Thoracic aorta (tissue), 2 donors: ENCODE measurements around the gene CORIN. TPM values are rescaled to one million over a fixed set of nuclear protein-coding genes. Genes with fewer than 3 reads are reported as not detected.

Experiments
- ATAC-seq: fragments of 150-250 bp; one replicate; pipeline ENCODE4 v1.8.0; 2017; ENCODE audit warnings: low read depth; ENCODE audit not compliant: insufficient number of reproducible peaks, low FRiP score
- DNase-seq: peaks from one replicate; pipeline ENCODE4 v3.0.0-alpha.2; 2020; ENCODE audit warnings: low spot score
- H3K27ac ChIP-seq, 2 donors: fragments of 200-600 bp; sonication (generic); 1 replicate in 1 of 2; 2 replicates in 1 of 2; pipeline ENCODE4 v1.5.1; 2016; ENCODE audit warnings: mild to moderate bottlenecking in 2 of 2, moderate library complexity in 2 of 2
- H3K27me3 ChIP-seq: fragments of 200-600 bp; sonication (generic); replicated peaks from 2 replicates; pipeline ENCODE4 v1.6.0; 2016; ENCODE audit warnings: mild to moderate bottlenecking; ENCODE audit not compliant: insufficient read depth
- H3K36me3 ChIP-seq: fragments of 200-600 bp; sonication (generic); one replicate; pipeline ENCODE4 v1.5.1; 2016
- H3K4me1 ChIP-seq, 2 donors: fragments of 200-600 bp; sonication (generic); 1 replicate in 1 of 2; 2 replicates in 1 of 2; pipeline versions ENCODE4 v1.5.1 to v1.6.0; 2016; ENCODE audit warnings: low read depth in 2 of 2, mild to moderate bottlenecking in 1 of 2; ENCODE audit not compliant: control insufficient read depth in 1 of 2
- H3K4me3 ChIP-seq: fragments of 200-600 bp; sonication (generic); 2 replicates; pipeline ENCODE4 v1.5.1; 2016; ENCODE audit warnings: mild to moderate bottlenecking
- H3K9me3 ChIP-seq: fragments of 200-600 bp; sonication (generic); 2 replicates; pipeline ENCODE4 v1.5.1; 2016
- CTCF ChIP-seq: fragments of 200-600 bp; sonication (generic); IDR thresholded peaks from one replicate; pipeline ENCODE4 v1.5.1; 2019; ENCODE audit warnings: antibody characterized with exemption
- total RNA-seq, 2 donors: library from RNA; depleted of rRNA; stranded (reverse); fragments of >200 nt; gene quantifications; one replicate each; pipeline versions ENCODE4 v1.1.0 to v1.2.3, GENCODE V29; 2016

Gene CORIN
- total RNA-seq, 2 donors from 2014 or later, result 0.63 to 1.9 TPM

- ATAC-seq, result no peak
- no peak overlapping the region for H3K27ac ChIP-seq
- H3K36me3 ChIP-seq, result no peaks in the 10 kb centered on the region
- DNase-seq, result no peak
- no peak for TF ChIP-seq CTCF
- H3K27me3 ChIP-seq, result no peaks in the 10 kb centered on the region
- H3K4me3 ChIP-seq, result no peak overlapping the region
- no peaks in the 10 kb centered on the region for H3K4me1 ChIP-seq
- no peaks in the 10 kb centered on the region for H3K9me3 ChIP-seq
These were observed 220.3 kb downstream of the CORIN start for GRCh38 chr4:47617607-47618006.

- DNase-seq, result no peak
- Histone ChIP-seq H3K9me3 (no peaks in the 10 kb centered on the region), H3K4me1 (no peaks in the 10 kb centered on the region), H3K27me3 (no peaks in the 10 kb centered on the region), H3K4me3 (no peak overlapping the region), H3K27ac (no peak overlapping the region), H3K36me3 (no peaks in the 10 kb centered on the region)
- no peak for TF ChIP-seq CTCF
- ATAC-seq, result no peak
These were observed 222.5 kb downstream of the CORIN start for GRCh38 chr4:47615385-47615784.

GRCh38 chr4:47612116-47613023 is 225.5 kb downstream of the CORIN start:
- DNase-seq (no peak), ATAC-seq (no peak)
- H3K4me3 ChIP-seq, result no peak overlapping the region
- H3K36me3 ChIP-seq, result no peaks in the 10 kb centered on the region
- no peaks in the 10 kb centered on the region for H3K27me3 ChIP-seq
- no peak overlapping the region for H3K27ac ChIP-seq
- no peak for TF ChIP-seq CTCF
- no peaks in the 10 kb centered on the region for H3K4me1 ChIP-seq
- H3K9me3 ChIP-seq, result no peaks in the 10 kb centered on the region

- no peak for DNase-seq
- no peaks in the 10 kb centered on the region for H3K36me3 ChIP-seq
- no peaks in the 10 kb centered on the region for H3K4me1 ChIP-seq
- no peak for ATAC-seq
- no peak overlapping the region for H3K27ac ChIP-seq
- no peak overlapping the region for H3K4me3 ChIP-seq
- no peaks in the 10 kb centered on the region for H3K9me3 ChIP-seq
- no peak for TF ChIP-seq CTCF
- H3K27me3 ChIP-seq, result no peaks in the 10 kb centered on the region
These were observed 231.4 kb downstream of the CORIN start for GRCh38 chr4:47606482-47606881.

- H3K27me3 ChIP-seq, result no peaks in the 10 kb centered on the region
- ATAC-seq (no peak), DNase-seq (no peak)
- no peak overlapping the region for H3K4me3 ChIP-seq
- no peaks in the 10 kb centered on the region for H3K9me3 ChIP-seq
- no peaks in the 10 kb centered on the region for H3K4me1 ChIP-seq
- no peak for TF ChIP-seq CTCF
- no peak overlapping the region for H3K27ac ChIP-seq
- no peaks in the 10 kb centered on the region for H3K36me3 ChIP-seq
These were observed 239.0 kb downstream of the CORIN start for GRCh38 chr4:47598896-47599295.
